NB4 (cell line): ENCODE results near the gene TNFRSF17.

Source experiments
- DNase-seq: peaks from one replicate; pipeline ENCODE4 v3.0.0; 2010; ENCODE audit warnings: low read depth
- H3K4me3 ChIP-seq: one replicate; pipeline ENCODE4 v1.5.1; 2011; ENCODE audit warnings: mild to moderate bottlenecking, low read depth, low read length, moderate library complexity
- MYC ChIP-seq: IDR thresholded peaks from 2 replicates; pipeline ENCODE4 v1.6.1; 2011; ENCODE audit warnings: low read depth, low read length
- POLR2A ChIP-seq: IDR thresholded peaks from 2 replicates; pipeline ENCODE4 v1.6.1; 2011; ENCODE audit warnings: mild to moderate bottlenecking; ENCODE audit not compliant: insufficient read length; ENCODE audit errors: extremely low read depth
- TF ChIP-seq, protein P1 (sequence below): IDR thresholded peaks from one replicate; pipeline ENCODE4 v1.5.1; 2012; ENCODE audit warnings: low read depth, low read length
- TF ChIP-seq, protein P2 (sequence below): IDR thresholded peaks from 2 replicates; pipeline ENCODE4 v1.6.1; 2011; ENCODE audit warnings: low read depth, low read length

TNFRSF17 gene

DNA sequence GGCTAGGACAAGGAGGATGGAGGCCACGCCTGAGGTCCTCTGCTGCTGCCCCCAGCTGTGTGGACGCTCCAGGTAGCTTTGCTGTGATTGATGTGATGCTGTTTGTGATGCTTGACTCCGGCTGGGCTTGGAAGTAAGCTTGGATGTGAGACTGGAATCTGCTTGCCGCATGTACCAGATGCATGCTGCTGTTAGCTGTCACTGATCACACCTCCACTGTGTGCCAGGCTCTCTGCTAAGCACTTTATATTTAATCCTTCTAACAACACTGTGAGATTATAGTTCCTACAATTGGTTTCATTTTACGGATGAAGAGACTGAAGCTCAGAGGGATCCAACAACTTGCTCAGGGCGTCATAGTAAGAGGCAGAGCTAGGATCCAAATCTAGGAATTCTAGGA is 35.0 kb downstream of the TNFRSF17 start:
- TF ChIP-seq MYC, result no peak
- no peak for TF ChIP-seq POLR2A
- TF ChIP-seq, protein P1, sequence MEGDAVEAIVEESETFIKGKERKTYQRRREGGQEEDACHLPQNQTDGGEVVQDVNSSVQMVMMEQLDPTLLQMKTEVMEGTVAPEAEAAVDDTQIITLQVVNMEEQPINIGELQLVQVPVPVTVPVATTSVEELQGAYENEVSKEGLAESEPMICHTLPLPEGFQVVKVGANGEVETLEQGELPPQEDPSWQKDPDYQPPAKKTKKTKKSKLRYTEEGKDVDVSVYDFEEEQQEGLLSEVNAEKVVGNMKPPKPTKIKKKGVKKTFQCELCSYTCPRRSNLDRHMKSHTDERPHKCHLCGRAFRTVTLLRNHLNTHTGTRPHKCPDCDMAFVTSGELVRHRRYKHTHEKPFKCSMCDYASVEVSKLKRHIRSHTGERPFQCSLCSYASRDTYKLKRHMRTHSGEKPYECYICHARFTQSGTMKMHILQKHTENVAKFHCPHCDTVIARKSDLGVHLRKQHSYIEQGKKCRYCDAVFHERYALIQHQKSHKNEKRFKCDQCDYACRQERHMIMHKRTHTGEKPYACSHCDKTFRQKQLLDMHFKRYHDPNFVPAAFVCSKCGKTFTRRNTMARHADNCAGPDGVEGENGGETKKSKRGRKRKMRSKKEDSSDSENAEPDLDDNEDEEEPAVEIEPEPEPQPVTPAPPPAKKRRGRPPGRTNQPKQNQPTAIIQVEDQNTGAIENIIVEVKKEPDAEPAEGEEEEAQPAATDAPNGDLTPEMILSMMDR, result no peak
- TF ChIP-seq, protein P2, sequence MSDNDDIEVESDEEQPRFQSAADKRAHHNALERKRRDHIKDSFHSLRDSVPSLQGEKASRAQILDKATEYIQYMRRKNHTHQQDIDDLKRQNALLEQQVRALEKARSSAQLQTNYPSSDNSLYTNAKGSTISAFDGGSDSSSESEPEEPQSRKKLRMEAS, result no peak
- no peak for DNase-seq
- no peak overlapping the region for H3K4me3 ChIP-seq

DNA sequence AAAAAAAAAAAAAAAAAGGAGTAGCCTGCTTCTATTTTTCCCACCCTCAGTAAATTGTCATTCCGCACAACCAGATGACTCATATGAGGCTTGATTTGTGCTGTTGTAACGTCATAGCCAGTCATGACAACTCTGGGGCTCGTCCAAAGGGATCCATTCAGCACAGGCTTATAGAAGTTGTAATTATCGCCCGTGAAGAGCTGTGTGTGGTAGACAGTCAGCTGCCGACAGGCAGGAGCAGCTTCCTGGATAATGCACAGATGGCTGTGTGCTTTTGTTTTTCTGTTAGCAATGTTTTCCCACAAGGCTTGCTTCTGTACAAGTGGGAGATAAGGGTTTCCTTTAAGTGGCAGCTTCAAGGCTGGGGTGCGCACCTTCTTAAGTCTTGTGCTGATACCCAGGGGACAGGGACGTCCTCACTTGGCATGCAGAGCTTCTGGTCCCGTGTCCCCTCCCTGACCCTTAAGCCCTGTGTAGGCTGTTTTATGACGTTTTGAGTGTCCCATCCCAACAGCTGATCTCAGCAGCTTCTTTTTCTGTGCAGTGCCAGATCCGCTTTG is 37.5 kb downstream of the TNFRSF17 start:
- no peak for DNase-seq
- no peak overlapping the region for H3K4me3 ChIP-seq
- TF ChIP-seq MYC, result no peak
- TF ChIP-seq, protein P2, result no peak
- TF ChIP-seq POLR2A, result no peak
- TF ChIP-seq, protein P1, result no peak

DNA sequence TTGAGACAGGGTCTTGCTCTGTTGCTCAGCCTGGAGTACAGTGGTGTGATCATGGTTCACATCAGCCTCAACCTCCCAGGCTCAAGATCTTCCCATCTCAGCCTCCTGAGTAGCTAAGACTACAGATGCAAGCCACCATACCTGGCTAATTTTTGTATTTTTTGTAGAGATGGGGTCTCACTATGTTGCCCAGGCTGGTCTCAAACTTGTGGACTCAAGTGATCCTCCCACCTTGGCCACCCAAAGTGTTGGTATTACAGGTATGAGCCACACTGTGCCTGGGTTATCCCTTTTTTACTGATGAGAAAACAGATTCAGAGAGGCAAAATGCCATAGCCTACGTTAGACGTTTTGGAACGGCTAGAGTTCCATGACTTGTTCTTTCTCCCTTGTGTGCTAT is 41.6 kb downstream of the TNFRSF17 start:
- DNase-seq, result no peak

DNA sequence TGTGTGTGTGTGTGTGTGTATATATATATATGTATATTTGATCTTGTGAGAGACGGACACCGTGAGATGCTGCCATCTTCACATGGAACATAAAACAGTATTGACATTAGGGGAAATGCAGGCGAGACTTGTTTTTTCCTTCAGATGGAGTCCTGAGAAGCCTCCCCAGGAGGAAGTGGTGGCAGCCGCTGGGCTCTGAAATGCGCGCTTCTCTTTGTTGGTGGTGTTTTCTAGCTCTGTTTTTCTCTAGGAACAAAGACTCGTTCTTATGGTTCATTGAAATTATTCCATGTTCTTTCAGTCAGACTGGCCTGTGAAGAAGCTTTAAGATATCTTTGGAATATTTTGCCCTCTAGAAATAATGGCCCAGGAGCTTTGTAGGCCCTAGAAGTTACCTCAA is 44.5 kb downstream of the TNFRSF17 start:
- H3K4me3 ChIP-seq, result no peak overlapping the region
- TF ChIP-seq POLR2A, result no peak
- TF ChIP-seq, protein P1, result no peak
- TF ChIP-seq, protein P2, result no peak
- no peak for TF ChIP-seq MYC
- no peak for DNase-seq

More for the DNA sequence above, 41.6 kb downstream of the TNFRSF17 start:
- TF ChIP-seq, protein P1, result no peak
- TF ChIP-seq POLR2A, result no peak
- TF ChIP-seq, protein P2, result no peak
- no peak for TF ChIP-seq MYC
- no peak overlapping the region for H3K4me3 ChIP-seq

DNA sequence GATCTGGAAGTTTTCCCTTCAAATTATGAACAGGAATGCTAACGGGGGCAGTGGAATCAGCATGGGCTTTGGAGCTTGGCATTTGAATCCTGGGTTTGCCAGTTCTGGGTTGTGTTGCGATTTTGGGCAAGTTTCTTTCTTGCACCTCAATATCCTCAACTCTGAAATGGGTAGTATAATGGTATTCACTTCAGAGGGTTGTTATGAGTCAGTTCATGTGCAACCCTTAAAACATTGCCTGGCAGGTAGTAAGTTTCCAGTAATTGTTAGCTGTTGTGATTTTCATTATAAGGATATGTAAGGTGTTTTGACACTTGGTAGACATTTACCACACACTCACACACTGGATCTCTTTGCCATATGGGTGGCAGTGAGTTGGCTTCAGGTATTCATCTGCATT is 44.9 kb downstream of the TNFRSF17 start:
- DNase-seq, result no peak
- TF ChIP-seq, protein P2, result no peak
- TF ChIP-seq MYC (no peak), POLR2A (no peak)
- TF ChIP-seq, protein P1, result no peak
- H3K4me3 ChIP-seq, result no peak overlapping the region
